Mesangial cell (primary cell): ENCODE results near the gene SPPL3. TPM values are rescaled to one million over a fixed set of nuclear protein-coding genes. Genes with fewer than 3 reads are reported as not detected.

ENCODE experiments used
- total RNA-seq: library from RNA; depleted of rRNA; stranded (reverse); fragments of >200 nt; gene quantifications from 2 replicates; pipeline ENCODE4 v1.2.3, GENCODE V29; 2015

The SPPL3 gene, protein sequence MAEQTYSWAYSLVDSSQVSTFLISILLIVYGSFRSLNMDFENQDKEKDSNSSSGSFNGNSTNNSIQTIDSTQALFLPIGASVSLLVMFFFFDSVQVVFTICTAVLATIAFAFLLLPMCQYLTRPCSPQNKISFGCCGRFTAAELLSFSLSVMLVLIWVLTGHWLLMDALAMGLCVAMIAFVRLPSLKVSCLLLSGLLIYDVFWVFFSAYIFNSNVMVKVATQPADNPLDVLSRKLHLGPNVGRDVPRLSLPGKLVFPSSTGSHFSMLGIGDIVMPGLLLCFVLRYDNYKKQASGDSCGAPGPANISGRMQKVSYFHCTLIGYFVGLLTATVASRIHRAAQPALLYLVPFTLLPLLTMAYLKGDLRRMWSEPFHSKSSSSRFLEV
- total RNA-seq: 16.3 and 26.5 TPM in 2 replicates

DNA sequence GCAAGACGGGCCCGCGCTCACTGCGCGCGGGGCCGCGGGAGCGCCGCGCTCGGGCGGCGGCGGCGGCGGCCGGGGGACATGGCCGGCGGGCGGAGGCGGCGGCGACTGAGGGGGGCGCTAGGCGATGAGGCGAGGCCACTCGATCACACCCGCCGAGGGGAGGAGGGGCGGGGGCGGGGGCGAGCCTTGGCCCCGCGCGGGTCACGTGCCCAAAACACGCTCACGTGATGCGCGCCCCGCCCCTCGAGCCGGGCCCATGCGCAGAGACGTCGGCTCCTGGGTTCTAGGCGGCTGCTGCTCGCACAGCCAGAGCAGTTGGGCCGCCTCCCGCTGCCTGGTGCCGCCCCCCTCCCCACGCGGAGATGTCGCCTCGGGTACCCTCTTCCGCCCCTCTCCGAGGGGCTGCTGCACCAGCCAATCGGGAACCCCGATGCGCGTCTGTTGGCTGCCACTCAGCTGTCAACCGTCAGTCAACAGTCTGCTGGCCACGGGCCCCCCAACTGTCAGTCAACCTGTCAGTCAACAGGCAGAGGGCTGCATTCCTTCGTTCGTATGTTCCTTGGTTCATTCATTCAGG, at the start of gene SPPL3:
TSS of gene SPPL3 (minus strand) at position 162 of the 577 bp plus-strand sequence. CDS start 491 bp downstream, outside the sequence.

DNA sequence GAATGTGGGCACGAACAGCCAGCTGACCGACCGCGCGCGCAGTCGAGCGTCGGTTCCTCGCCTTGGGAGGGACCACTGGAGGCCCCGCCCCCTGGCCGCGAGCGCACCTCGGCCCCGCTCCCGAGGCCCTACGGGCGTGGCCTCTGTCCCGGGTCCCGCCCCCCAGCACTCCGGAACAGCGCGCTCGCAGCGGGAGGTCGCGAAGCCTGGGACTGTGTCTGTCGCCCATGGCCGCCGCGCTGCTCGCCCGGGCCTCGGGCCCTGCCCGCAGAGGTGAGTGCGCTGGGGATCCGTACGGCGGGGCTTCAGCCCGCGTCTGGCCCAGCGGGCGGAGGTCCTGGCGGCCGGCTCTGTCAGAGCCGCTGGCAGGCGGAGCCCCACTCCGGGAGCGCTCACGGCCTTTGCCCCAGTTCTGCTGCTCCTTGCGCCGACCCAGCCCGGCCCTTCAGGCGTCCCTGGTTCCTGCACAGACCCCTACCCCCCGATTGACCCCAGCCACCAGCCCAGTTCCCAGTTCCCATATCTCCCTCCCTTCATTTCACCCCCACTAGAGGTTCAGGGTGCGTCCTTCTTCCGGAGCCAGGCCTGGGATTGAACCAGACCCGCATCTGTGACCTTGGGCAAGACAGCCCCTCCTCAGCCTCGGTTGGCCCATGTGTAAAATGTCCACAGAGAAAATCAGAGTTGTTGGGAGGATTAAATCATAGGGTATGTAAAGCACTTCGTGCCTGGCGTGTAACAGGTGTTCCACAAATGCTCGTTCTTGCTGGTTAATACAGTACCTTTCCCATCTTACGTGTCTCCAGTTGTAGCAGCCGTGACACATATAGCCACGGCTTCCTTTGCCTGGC, 178.3 kb downstream of the SPPL3 start, which contains the start of gene ACADS:
TSS of gene ACADS (plus strand) at position 168 of the 851 bp plus-strand sequence. CDS start at position 228, 60 bp downstream.

Other genes with a start within 250 kb of the SPPL3 start
- 78.3 and 88.6 TPM in 2 replicates for gene MLEC, start 217.2 kb downstream of the SPPL3 start, total RNA-seq
- gene UNC119B, start 193.9 kb downstream of the SPPL3 start, total RNA-seq: 16.3 and 28.4 TPM in 2 replicates
- gene ACADS, start 178.5 kb downstream of the SPPL3 start, total RNA-seq: 13.7 and 29.9 TPM in 2 replicates
- gene HNF1A, start 74.2 kb upstream of the SPPL3 start, total RNA-seq: 0.25 TPM in 1 of 2 replicates, not detected in the other
- 10.9 and 15.0 TPM in 2 replicates for gene C12orf43, start 112.1 kb upstream of the SPPL3 start, total RNA-seq
- 0.25 and 0.33 TPM in 2 replicates for gene OASL, start 134.9 kb upstream of the SPPL3 start, total RNA-seq
- gene P2RX7, start 228.5 kb upstream of the SPPL3 start, total RNA-seq: 0.13 and 0.16 TPM in 2 replicates